T1000 (cell line): Measurements from ENCODE around the gene RRP12.
"Not testable (repeated sequence)": the region's sequence is repeated elsewhere in the genome, so short reads cannot be mapped to it uniquely, and the experiment has no call there.

Source experiments
- DNase-seq: peaks from one replicate; lab custom pipeline; 2025; ENCODE audit warnings: mixed read lengths; lab: John Stamatoyannopoulos, UW

Gene RRP12

DNA sequence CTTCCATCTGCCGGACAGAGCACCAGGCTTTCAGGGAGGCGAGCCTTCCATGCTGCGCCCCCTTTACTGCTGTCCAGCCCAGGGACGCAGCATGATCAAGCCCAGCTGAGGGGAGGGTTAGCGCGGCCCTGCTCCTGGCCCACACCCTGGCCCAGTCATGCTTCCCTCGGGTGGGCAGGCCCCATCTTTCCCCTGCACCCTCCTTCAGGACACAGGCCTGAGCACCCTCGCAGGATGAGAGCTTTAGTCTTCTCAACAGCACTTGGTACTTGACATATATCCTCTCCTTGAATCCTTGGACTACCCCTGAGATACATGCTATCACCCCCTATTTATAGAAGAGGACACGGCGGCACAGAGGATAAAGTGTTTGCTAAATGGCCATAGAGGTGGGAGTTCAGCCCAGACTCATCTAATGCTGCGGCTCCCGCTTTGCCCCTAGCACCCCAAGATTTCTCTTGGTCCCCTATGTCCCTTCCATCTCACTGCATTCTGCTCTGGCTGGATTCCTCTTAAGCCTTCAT, 34.0 kb downstream of the RRP12 start:
- DNase-seq: no peak

DNA sequence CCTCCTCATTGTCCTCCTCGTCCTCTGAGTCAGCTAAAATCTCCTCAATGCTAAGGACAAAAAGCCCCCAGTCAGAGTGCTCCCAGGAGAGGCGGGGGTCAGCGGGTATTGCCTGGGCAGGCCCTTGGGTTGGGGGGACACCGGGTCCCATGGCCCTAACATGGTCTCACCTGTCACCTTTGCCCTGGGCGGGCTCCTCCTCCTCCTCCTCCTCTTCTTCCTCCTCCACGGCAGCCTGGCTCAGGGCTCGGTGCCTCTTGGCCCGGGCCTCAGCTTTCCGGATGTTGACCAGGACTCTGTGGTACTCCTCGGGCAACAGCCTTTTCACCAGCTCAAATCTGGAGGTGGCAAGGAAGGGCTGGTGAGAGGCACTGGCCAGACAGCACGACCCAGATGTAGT, 34.6 kb downstream of the RRP12 start:
- no peak for DNase-seq

DNA sequence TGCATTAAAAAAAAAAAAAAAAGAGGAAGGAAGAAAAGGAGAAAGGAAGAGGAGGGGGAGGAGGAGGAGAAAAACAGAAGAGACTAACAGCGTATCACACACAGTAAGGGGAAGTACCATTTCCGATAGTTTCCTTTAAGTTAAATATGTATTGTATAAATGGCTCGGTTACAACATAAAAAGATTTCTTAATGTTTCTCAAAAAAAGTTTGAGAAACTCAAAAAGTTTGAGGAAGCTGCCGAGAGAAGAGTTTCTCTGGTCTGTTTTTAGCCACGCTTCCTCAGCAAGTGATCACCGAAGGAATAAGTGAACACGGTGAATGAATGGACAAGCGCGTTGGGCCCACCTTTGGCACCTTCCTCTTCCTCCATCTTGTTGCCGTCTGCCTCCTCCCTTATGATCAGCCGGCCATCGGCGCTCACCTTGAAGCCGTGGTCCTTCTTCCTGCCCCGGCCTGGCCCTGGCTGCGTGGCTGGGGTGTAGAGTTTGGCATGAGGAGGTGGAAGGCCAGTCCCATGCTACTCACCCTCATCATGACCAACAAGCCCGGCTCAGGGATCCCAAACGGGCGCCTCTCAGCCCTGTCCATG, 35.3 kb downstream of the RRP12 start:
- DNase-seq: no peak

DNA sequence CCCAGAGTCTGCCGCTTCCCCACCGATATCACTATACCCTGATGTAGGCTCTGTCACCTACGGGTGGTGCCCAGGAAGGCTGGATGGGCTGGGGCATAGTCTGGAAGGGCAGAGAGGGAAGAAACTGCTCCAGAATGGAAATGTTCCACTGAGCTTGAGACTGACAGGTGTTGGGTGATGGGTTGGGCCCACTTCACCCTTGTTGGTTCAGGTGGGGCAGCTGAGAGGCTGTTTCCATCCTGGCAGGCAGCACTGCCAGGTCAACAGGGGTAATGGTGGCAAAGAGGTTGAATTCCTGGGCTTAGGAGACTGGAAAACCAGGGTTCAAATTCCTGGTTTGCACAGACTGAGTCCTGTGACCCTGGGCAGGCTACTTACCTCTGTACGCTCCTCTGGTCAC, 38.1 kb downstream of the RRP12 start:
- no peak for DNase-seq

DNA sequence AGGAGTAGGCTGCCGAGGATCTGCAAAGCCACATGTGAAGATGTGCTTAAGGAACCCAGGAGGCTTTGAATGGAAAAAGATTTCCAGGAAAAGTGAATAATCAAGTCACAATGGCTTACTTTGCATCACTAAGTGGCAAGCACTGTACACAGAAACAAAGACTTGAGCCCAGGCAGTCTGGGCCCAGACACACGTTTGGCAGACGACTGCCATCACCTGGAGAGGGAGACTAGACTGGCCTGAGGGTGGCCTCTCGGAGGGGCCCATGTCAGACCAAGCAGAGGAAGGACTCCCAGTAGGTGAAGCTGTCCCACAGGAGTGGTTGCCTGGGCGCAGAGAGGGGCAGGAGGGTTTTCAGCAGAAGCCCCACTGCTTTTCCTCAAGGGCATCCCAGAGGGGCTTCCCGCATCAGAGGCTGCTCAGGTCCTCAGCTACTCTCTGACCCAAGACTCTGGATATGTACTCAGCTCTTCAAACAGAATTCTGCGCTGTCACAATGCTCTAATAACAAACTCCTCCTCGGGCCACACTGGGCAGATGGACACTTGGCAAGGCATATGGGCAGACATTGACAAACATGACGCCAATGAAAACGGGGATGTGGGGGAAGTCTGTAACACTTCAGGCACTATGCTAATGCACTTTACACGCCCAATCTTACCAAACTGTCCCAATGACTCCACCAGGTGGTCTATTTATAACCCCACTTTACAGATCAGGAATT, 38.7 kb downstream of the RRP12 start:
- no peak for DNase-seq

DNA sequence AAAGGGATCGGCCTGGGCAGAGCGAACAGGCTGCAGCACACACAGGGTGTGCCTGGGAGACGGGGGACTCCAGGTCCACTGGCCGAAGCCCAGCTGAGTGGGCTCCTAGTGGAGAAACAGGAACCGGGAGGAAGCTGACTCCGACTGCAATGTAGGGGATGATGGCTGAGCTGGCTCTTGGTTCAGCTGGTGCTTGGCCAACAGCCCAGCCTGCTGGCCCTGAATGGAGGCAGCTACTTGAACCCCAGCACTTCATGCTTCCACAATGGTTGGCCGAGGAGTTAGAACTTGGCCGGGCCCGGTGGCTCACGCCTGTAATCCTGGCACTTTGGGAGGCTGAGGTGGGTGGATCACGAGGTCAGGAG, 39.6 kb downstream of the RRP12 start:
- DNase-seq: no peak

DNA sequence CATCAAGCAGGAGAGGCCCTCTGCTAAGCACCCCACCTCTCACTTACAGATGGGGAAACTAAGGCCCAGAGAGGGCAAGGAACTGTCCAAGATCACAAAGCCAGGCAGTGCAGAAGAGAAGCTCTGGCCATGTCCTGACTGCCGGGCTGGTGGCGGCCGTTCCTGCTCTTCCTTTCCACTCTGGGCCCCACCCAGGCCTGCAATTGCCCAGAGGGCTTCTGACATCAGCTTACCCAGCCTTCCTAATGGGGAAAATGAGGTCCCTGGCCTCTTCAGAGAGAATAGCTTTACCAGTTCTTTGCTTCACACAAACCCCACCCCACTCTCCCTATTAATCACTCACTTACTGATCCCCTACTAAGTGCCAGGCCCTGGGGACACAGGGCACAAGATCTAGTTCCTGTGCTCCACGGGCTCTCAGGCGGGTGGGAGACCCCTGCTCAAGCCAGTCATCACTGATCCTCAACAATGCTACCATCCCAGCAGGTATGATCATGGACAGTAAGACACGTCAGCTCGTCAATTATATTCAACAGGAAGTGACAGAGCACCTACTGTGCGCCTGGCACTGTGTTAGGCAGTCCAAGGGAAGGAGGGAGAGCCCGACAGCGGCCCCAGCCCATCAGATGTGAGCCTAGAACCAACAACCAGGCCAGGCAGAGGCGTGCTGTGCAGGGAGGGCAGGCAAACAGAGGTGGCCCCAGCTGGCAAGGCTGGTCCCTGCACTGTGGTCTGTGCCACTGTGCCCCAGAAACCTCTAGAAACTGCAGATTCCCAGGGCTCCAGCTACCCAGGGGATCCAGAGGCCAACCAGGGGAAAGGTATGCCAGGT, 40.2 kb downstream of the RRP12 start:
- no peak for DNase-seq

DNA sequence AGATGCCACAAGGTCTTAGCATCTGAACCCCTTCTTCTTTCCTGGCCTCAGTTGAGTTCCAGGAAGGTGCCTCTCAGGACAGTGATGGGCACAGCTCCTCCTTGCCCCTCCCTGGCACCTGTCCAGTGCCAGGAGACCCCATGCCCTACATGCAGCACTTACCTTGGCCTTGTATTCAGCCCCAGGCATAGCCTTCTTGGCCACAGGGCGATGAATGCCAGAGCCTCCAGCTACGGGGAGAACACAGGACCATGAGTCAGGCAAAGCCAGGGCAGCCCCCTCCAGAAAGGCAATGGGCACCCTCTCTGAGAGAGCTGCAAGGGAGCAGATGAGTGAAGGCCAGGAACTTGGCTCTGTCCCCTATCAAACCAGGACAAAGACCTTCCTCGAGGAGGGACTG, 42.4 kb downstream of the RRP12 start:
- no peak for DNase-seq

DNA sequence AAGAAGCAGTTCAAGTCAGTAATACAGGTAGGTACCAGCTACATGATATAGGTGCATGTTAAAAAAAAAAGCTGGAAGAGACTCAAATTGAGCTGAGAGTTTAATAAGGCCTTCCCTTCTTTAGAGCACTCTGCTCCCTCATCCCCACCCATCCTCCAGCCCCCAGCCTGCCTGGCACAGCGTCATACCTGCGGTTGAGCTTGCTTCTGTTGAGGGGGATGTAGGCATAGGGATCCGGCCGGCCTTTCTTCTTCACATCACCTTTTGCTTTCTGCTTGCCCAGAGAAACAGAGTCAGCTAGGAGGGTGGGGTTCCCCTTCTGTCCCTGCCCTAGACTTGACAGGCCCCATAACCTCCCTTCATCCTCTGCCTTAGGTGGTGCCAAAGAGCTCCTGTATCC, 42.8 kb downstream of the RRP12 start:
- no peak for DNase-seq

DNA sequence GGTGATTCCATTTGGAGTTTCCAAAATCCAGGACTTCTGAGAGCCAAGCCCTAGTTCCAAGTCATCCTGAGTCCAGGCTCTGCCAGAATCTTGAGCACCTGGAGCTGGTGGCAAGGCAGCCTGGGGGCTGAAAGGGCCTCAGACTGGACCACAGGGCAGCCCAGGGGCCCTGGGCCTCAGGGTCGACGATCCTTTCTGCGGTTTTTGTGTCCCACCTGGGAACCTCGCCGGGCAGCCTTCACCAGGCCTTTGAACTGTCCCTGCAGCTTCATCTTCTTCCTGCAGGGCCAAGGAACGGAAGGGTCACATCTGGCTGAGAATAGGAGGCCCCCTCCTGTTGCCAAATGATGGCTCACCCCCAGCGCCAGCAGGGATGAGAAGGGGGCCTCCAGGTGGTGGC, 44.2 kb downstream of the RRP12 start:
- DNase-seq: no peak

DNA sequence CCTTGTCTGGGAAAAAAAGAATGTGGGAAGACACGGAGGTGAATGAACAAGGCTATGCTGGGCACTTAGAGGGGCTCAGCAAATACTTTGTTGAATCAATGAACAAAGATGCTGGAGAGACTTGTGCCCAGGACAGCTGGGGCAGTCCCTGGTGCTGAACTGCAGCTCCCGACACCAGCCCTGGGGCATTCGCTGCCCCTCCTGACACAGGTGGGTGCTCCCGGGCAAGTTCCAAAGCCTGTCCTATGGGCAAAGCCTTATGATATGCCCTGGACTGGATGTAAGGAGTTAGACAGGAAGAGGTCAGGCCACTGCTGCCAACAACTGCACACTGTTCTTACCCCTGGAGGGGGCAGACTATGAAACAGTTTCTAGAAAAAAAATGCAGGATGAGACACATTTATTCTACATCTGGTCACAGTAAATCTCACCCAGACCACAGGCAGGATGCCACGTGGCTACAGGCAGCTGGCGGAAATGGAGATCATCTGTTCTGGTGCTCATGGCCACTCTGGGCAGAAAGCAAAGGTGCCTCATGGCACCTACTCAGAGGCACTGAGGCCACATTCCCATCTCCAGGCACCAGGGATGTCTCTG, 44.7 kb downstream of the RRP12 start:
- no peak for DNase-seq

DNA sequence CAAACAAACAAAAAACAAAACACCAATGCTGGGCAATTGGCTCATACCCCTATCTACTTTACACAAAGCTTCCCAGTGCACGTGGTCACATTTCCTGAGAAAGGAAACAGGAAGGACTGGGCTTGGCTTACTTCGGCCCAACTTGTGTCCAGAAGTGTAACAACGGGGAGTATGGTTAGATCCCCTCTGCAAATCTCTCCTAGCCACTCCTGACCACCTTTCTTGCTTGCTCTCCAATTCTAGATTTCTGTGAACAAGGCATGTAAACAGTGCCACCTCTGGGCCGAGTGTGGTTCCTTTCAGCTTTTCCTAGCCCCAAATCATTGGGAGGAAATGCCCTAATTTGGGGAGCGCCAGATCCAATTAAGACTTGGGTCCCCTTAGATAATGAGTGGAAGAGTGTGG, 45.6 kb downstream of the RRP12 start:
- DNase-seq: no peak

DNA sequence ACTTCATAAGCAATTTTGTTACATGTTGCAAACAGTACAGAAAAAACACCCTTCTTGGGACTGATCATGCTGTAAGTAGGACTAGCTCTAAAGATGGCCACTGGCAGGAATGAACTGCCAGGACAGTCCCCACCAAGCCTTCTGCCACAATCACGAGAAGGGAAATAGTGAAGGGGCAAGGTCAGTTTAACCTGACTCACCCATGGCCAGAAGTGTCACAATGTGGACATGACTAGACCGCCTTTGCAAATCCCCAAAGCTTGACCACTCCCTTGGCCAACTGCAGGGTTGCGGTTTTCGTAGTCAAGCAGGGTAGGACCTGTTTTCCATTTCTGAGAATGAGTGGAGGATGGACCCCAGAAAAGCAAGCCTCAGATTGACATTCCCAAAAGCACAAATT, 47.2 kb downstream of the RRP12 start:
- no peak for DNase-seq

DNA sequence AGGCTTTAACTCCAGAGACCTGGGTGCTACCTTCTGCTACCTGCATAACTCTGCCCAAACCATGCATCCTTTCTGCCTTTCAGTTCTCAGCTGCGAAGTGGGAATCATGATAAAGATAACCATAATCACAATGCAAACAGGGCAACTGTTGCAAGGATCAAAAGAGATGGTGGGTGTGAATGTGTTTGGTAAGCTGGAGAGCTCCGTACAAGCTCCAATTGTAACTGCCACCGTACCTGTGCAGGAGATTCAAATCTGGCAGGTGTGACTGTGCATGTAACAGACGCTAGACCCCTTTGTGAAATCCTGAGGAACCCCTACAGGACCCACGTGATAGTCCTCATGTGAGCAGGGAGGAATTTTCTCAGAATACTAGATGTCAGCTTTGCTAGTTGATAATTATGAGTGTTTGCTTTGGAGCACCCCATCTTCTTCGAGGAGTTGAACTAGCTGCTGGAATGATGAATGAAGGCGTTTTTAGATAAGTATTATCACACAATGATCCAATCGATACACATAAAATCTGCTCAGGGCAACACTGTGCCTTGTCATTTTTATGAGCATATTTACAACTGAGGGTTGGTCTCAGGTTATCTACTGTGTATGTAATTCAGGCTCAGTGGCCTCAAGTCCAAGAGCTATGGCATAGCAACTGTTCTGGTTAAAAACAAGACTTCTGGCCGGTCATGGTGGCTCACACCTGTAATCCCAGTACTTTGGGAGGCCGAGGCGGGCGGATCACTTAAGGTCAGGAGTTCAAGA, 51.2 kb downstream of the RRP12 start:
- no peak for DNase-seq

DNA sequence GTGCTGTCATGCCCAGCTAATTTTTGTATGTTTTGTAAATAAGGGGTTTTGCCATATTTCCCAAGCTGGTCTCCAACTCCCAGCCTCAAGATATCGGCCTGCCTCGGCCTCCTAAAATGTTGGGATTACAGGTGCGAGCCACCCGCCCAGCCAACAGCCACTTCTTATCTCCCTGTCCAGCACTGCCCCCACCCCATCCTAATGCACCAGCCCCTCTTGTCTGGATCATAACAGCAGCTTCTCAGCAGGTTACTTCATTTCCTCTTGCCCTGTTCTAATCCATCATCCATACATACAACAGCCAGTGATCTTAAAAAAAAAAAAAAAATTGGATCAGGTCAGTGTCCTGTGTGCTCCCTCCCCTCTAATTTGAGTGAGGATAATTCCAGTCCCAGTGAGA, 53.8 kb downstream of the RRP12 start:
- no peak for DNase-seq

DNA sequence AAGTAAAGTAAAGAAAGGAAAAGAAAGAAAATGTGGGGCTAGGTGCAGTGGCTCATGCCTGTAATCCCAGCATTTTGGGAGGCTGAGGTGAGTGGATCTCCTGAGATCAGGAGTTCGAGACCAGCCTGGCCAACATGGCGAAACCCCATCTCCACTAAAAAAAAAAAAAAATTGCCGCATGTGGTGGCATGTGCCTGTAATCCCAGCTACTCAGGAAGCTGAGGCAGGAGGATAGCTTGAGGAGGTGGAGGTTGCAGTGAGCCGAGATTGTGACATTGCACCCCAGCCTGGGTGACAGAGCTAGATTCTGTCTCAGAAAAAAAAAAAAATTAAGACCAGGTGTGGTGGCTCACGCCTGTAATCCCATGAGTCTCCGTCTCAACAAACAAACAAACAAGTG, 57.5 kb downstream of the RRP12 start:
- DNase-seq: not testable (repeated sequence)

DNA sequence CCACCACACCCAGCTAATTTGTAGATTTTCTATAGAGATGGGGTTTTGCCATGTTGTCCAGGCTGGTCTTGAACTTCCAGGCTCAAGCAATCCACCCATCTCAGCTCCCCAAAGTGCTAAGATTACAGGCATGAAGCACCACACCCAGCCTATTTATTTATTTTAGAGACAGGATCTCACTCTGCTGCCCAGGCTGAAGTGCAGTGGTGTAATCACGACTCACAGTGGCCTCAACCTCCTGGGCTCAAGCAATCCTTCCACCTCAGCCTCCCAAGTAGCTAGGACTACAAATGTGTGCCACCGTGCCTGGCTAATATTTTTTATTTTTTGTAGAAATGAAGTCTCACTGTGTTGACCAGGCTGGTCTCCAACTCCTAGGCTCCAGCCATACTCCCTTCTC, 59.7 kb downstream of the RRP12 start:
- DNase-seq: no peak

DNA sequence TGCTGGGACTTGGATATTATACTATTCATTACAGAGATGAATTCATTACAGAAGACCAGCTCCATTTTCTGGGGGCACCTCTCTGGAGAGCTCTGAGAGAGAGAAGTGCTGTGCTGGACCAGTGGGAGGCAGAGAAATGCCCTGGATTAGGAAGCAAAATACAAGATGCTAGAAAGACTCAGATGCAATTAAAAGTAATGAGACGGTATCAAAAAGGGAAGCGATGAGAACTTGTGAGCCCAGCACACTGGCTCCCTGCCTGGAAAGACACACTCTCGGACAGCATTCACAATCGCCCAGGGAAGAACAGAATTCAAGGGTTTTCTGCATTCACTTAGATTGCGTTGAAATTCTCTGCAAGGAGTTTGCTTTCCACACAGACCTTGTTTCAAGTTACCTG, 63.1 kb downstream of the RRP12 start:
- DNase-seq: no peak

DNA sequence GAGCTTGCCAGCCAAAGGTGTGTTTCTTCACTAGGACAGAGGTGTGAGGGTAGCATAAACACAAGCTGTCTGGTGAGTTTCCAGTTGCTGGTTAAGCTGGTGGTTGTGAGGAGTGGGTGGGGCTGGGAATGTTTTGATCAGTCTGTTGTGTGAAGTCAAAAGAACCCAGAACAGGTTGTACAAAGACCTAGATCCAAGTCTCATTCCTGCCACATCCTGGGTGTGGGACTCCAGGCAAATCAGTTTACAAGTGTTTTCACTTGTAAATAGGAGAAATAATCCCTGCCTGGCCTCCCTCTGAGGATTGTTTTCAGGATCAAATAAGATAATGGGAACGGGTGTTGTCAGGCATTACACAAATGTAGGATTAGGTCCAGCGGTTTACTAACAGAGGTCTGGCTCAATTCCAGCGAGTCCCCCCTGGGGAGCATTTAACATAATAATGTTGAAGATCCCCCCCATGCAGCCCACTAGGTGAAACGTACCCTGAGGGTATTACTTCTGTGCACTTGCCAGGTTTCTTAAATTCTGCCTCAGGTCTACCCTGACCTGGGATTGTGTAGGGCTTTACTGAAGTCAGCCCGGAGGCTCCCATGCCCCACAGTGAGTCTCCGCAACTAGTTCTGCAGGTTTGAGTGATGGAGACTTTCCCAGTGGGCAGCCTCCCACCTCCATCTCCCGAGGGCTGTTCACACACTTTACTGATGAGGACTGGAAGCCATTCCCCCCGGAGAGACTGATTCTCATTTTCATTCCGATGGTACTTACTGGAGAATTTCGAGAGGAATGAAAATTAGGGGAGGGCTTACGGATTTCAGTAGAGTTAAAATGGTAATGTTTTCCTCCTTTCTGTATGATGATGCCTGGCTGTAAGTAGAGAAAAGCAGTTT, 64.0 kb downstream of the RRP12 start:
- no peak for DNase-seq

DNA sequence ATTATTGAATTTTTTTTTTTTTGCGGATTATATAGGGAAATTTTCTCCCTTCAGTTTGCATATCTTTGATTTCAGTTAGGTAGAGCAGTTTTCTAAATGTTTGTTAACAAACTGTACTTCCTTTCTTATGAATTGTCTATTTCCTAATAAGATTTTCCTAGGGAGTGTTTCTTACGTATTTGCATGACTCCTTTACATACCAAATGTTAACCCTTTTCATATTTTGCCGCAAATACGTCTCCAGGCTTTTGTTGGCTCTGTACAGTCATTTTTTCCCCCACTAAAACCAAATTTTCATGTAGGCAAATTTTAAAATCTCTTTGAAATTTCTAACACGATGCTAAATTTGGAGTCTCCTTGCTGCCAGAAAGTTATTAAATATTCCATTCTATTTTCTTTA, 64.7 kb downstream of the RRP12 start:
- DNase-seq: no peak

DNA sequence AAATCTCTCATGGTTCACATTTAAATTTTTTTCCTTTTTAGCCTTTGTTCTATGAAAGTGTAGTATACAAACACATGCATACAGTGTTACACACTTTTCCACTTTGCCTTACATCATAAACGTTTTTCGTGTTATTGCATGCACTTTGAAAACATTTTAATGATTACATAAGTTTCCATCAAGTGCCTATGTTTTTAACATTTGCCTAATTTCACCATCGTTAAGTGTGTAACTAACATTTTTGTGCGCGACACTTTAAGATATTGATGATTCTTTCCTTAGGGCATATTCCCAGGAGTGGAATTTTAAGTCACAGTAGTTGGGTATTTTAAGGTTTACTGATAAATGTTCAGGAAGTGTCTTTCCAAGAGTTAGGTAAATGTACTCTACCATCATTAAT, 65.1 kb downstream of the RRP12 start:
- no peak for DNase-seq
